ENCODE results near the gene GPX5.

DNA sequence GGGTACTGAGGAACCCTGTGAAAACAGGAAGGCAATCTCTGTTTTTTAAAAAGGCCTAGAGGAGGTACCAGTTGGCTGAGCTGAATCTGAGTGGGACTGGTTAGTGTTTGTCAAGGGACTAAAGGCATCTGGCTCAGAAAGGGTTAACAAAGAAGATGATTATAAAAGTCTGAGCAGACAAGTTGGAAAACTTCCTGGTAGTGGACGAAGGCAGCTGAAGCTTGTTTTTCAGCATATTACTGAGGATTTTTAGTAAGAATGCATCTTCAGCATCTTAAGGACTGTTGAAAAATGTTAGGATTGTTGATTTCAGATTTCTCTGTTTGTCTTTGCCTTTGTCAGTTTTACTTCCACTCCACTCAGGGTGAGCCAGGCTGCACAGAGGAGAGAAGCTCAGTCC lies 5.1 kb downstream of the GPX5 start:
- TF ChIP-seq, protein P1, sequence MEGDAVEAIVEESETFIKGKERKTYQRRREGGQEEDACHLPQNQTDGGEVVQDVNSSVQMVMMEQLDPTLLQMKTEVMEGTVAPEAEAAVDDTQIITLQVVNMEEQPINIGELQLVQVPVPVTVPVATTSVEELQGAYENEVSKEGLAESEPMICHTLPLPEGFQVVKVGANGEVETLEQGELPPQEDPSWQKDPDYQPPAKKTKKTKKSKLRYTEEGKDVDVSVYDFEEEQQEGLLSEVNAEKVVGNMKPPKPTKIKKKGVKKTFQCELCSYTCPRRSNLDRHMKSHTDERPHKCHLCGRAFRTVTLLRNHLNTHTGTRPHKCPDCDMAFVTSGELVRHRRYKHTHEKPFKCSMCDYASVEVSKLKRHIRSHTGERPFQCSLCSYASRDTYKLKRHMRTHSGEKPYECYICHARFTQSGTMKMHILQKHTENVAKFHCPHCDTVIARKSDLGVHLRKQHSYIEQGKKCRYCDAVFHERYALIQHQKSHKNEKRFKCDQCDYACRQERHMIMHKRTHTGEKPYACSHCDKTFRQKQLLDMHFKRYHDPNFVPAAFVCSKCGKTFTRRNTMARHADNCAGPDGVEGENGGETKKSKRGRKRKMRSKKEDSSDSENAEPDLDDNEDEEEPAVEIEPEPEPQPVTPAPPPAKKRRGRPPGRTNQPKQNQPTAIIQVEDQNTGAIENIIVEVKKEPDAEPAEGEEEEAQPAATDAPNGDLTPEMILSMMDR (conservative IDR thresholded peaks at IDR 0.05 in 1 of 2, IDR thresholded peaks at IDR 0.05 in 1 of 2; ENCODE audit: extremely low read depth in 1 of 2, insufficient read depth in 1 of 2, low read depth in 1 of 2, low read length in 2 of 2), result no peak
- no peak for TF ChIP-seq EZH2 (IDR thresholded peaks at IDR 0.05; ENCODE audit: borderline replicate concordance, low read length)

Data from mammary epithelial cell (primary cell).